HG03064 (cell line): ENCODE results near the gene FBP1.
"Not testable (repeated sequence)": the region's sequence is repeated elsewhere in the genome, so short reads cannot be mapped to it uniquely, and the experiment has no call there.

Source experiments
- ATAC-seq: cut with Tn5 transposase; IDR thresholded peaks from one replicate; pipeline ENCODE4 v1.9.1; 2021; ENCODE audit warnings: low read depth; ENCODE audit not compliant: unreplicated experiment

FBP1 gene

GRCh38 chr9:94623253-94623652 is 16.1 kb downstream of the FBP1 start:
- no peak for ATAC-seq

GRCh38 chr9:94622087-94622800 is 17.1 kb downstream of the FBP1 start:
- no peak for ATAC-seq

- no peak for ATAC-seq
These were observed 20.3 kb downstream of the FBP1 start for GRCh38 chr9:94619026-94619425.

GRCh38 chr9:94613003-94613402 is 26.3 kb downstream of the FBP1 start:
- no peak for ATAC-seq

GRCh38 chr9:94612071-94612470 is 27.2 kb downstream of the FBP1 start:
- no peak for ATAC-seq

GRCh38 chr9:94611638-94612068 is 27.7 kb downstream of the FBP1 start:
- no peak for ATAC-seq

- ATAC-seq, result no peak
These were observed 29.1 kb downstream of the FBP1 start for GRCh38 chr9:94610181-94610606.

- ATAC-seq, result no peak
These were observed 32.0 kb downstream of the FBP1 start for GRCh38 chr9:94607423-94607691.

- no peak for ATAC-seq
These were observed 32.5 kb downstream of the FBP1 start for GRCh38 chr9:94606646-94607422.

- ATAC-seq, result no peak
These were observed 35.8 kb downstream of the FBP1 start for GRCh38 chr9:94603259-94604160.

- ATAC-seq, result no peak
These were observed 36.7 kb downstream of the FBP1 start for GRCh38 chr9:94602666-94603065.

GRCh38 chr9:94600715-94601114 is 38.6 kb downstream of the FBP1 start:
- no peak for ATAC-seq

- no peak for ATAC-seq
These were observed 39.1 kb downstream of the FBP1 start for GRCh38 chr9:94600258-94600657.

GRCh38 chr9:94599102-94599501 is 40.2 kb downstream of the FBP1 start:
- ATAC-seq, result no peak

GRCh38 chr9:94593459-94594345 is 45.6 kb downstream of the FBP1 start, which contains the start of gene FBP2:
Gene FBP2 (minus strand): TSS chr9:94593824. CDS start chr9:94593726, 98 bp downstream.
- no peak for ATAC-seq

GRCh38 chr9:94592683-94593082 is 46.6 kb downstream of the FBP1 start:
- not testable (repeated sequence) for ATAC-seq

GRCh38 chr9:94591876-94592275 is 47.4 kb downstream of the FBP1 start:
- no peak for ATAC-seq

- not testable (repeated sequence) for ATAC-seq
These were observed 48.2 kb downstream of the FBP1 start for GRCh38 chr9:94591046-94591545.

GRCh38 chr9:94588681-94589080 is 50.6 kb downstream of the FBP1 start:
- no peak for ATAC-seq

GRCh38 chr9:94586814-94587213 is 52.5 kb downstream of the FBP1 start:
- no peak for ATAC-seq
